VCaP (cell line): Measurements from ENCODE around the gene RCC1.
A peak's percentile ranks its signal among the peaks of the same experiment; 100 is the strongest.
"Not testable (repeated sequence)": the region's sequence is repeated elsewhere in the genome, so short reads cannot be mapped to it uniquely, and the experiment has no call there.

ENCODE experiments used
- H3K27ac ChIP-seq: fragments of 450-650 bp; 2 replicates; pipeline ENCODE4 v1.5.1; 2017
- CTCF ChIP-seq: fragments of 450-650 bp; conservative IDR thresholded peaks from 2 replicates; pipeline ENCODE4 v1.5.1; 2017; ENCODE audit warnings: mild to moderate bottlenecking, moderate library complexity

Gene RCC1

DNA sequence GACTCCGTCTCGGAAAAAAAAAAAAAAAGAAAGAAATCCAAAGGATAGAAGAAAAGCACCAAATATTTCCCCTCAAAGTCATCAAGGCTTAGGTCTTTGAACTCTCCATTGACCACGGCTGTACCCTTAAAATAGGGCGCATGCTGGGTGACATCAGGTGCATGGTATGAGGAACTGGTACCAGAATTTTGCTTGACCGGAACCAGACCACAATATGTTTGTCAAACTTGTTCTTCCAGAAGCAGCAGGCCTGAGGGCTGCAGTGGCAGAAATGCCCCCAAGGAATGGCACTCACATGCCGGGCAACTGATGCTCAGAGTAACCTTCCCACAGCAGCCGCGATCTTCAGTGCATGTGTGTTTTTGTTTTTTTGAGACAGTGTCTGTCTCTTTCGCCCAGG lies 21.0 kb downstream of the RCC1 start:
- H3K27ac ChIP-seq: no peak overlapping the region
- TF ChIP-seq CTCF: no peak

- no peak overlapping the region for H3K27ac ChIP-seq
- TF ChIP-seq CTCF: no peak
Observed at GRCh38 chr1:28530456-28530855, 24.6 kb downstream of the RCC1 start.

GRCh38 chr1:28534671-28535070 lies 28.8 kb downstream of the RCC1 start:
- no peak overlapping the region for H3K27ac ChIP-seq
- no peak for TF ChIP-seq CTCF

DNA sequence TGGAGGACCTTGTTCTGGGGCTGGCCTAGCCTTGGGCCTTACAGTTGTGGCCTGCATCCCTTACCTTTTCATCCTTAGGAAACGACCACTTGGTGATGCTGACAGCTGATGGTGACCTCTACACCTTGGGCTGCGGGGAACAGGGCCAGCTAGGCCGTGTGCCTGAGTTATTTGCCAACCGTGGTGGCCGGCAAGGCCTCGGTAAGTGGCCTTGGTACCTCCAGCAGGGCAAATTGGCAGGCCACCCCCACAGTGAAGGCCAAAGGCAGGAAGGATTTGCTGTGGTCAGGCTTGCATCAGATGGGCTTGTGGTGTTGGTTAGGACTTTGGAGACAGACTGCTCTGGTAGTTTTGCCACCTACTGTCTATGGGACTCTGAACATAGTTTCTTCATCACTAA lies 29.3 kb downstream of the RCC1 start:
- TF ChIP-seq CTCF: no peak
- H3K27ac ChIP-seq: no peak overlapping the region

DNA sequence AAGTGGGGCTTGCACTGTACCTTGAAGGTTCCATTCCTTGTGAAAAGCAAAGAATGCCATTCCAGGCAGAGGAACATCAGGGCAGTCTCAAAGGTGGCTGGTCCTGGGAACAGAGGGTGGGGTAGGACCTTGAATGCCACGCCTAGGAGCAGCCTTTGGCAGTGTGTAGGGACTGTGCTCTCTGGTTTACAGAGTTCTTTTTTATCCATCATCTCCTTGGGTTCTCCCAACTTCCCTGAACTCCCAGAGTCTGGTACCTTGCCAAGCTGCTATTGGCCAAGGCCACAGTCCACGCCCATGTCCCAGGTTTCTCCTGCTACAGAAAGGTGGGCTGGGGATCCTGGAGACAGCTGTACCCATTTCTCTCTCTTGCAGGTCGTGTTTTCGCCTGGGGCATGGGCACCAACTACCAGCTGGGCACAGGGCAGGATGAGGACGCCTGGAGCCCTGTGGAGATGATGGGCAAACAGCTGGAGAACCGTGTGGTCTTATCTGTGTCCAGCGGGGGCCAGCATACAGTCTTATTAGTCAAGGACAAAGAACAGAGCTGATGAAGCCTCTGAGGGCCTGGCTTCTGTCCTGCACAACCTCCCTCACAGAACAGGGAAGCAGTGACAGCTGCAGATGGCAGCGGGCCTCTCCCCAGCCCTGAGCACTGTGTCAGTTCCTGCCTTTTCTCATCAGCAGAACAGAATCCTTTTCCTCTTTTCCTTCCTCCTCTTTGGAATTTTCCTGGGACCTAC lies 31.8 kb downstream of the RCC1 start:
- H3K27ac ChIP-seq: no peak overlapping the region
- TF ChIP-seq CTCF: no peak

DNA sequence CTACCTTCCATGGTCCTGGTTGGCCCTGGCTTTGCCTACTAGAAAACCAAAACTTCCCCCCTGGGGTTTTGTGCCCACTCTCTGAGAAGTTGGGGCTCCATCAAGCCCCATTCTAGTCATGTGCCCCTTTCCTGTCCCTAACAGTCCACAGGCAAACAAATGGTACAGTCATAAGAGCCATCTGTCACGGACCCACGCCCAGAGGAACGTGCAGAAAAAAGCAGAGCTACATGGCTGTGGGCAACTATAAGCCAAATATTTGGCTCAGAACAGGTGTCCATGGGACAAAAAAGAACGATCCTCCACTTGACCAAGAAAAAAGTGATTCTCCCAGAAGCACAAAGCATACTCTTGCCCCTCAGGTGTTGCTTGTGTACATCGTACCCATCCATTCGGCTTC lies 32.4 kb downstream of the RCC1 start:
- no peak overlapping the region for H3K27ac ChIP-seq
- no peak for TF ChIP-seq CTCF

DNA sequence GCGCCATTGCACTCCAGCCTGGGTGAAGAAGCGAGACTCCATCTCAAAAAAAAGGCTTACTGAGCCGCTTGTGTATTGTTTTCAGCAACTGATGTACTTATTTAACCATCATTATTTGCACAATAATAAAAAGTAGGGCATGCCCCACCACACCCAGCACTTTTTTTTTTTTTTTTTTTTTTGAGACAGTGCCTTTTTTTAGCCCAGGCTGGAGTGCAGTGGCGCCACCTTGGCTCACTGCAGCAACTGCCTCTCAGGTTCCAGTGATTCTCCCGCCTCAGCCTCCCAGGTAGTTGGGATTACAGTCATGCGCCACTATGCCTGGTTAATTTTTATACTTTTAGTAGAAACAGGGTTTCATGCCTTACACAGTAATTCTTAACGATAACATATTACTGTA lies 34.8 kb downstream of the RCC1 start:
- H3K27ac ChIP-seq: no peak overlapping the region
- peak; percentile 54 for TF ChIP-seq CTCF

DNA sequence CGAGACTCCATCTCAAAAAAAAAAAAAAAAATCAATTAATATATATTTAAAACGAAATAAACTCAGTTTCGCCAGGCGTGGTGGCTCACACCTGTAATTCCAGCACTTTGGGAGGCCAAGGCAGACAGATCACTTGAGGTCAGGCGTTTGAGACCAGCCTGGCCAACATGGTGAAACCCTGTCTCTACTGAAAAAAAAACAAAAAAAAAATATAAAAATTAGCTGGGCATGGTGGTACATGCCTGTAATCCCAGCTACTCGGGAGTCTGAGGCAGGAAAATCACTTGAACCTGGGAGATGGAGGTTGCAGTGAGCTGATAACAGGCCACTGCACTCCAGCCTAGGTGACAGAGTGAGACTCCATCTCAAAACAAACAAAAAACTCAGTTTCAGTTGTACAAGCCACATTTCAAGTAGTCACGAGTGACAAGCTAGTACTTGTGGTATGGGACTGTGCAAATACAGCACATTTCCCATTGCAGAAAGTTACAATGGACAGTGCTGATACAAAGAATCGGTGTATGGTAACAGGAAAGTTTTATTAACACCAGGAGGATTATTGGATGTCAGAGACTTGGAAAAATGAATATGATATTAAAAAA lies 35.7 kb downstream of the RCC1 start:
- not testable (repeated sequence) for H3K27ac ChIP-seq
